GM19240 (cell line): ENCODE results near the gene KRT82.
"Not testable (repeated sequence)": the region's sequence is repeated elsewhere in the genome, so short reads cannot be mapped to it uniquely, and the experiment has no call there.

Source experiments
- DNase-seq: peaks from one replicate; pipeline ENCODE4 v3.0.0; 2011; ENCODE audit warnings: low spot score; ENCODE audit not compliant: insufficient read length

Gene KRT82

GRCh38 chr12:52405922-52406385, at the start of gene KRT82:
TSS of gene KRT82 (minus strand) at chr12:52406335. CDS start at chr12:52406277, 58 bp downstream.
- DNase-seq = no peak

GRCh38 chr12:52455821-52456220, 49.7 kb upstream of the KRT82 start:
- DNase-seq = no peak

GRCh38 chr12:52454411-52455201, 48.5 kb upstream of the KRT82 start:
- no peak for DNase-seq

GRCh38 chr12:52452101-52452500, 46.0 kb upstream of the KRT82 start, which contains the start of gene KRT6B:
TSS of gene KRT6B (minus strand) at chr12:52452146. CDS start at chr12:52452078, 68 bp downstream.
- no peak for DNase-seq

GRCh38 chr12:52448228-52448627, 42.1 kb upstream of the KRT82 start:
- no peak for DNase-seq

GRCh38 chr12:52447196-52447595, 41.1 kb upstream of the KRT82 start:
- not testable (repeated sequence) for DNase-seq

DNA sequence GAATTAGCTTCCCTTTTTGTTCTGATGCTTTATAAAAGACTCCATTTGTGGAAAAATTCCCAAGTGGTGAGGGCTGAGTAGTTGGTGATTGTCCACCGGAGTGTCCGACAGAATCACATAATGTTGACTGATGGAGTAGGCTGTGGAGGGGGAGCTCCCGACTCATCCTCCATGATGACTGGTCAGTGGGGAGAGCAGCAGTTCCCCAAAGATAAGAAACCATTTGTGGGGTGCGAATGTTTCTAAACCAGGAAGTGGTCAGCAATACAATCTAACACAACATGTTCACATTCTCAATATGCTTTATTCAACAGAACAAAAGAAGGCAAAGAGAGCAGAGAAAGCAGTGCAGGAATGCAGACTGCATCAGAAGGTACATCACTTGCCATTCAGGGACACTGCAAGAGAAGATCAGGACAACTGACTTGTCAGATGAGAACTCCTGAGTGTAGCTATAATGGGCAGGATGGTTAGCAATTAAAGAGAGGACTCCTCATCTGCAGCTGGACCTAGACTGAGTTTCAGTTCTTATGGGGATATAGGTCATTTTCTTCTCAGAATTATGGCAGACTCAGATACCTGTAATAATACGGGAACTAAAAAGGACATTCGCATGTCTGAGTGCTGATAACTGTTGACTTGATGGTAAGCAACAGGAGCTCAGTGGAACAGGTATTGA, 40.4 kb upstream of the KRT82 start:
- DNase-seq = no peak

DNA sequence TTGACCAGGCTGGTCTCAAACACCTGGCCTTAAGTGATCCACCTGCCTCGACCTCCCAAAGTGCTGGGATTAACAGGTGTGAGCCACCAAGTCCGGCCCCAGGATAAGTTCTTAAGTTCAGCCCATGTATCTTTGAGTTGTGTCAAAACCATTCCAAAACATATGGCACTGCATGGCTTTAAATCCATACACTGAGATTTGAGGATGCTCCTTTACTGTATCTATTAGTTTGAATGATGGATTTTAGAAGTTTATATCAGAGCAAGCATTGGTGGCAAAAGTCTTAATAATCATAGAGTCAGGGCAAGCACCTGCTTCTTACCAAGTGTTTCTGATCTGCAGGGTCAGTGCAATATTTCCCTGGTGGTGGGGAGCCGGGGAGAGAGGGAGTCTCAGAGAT, 39.7 kb upstream of the KRT82 start:
- no peak for DNase-seq

DNA sequence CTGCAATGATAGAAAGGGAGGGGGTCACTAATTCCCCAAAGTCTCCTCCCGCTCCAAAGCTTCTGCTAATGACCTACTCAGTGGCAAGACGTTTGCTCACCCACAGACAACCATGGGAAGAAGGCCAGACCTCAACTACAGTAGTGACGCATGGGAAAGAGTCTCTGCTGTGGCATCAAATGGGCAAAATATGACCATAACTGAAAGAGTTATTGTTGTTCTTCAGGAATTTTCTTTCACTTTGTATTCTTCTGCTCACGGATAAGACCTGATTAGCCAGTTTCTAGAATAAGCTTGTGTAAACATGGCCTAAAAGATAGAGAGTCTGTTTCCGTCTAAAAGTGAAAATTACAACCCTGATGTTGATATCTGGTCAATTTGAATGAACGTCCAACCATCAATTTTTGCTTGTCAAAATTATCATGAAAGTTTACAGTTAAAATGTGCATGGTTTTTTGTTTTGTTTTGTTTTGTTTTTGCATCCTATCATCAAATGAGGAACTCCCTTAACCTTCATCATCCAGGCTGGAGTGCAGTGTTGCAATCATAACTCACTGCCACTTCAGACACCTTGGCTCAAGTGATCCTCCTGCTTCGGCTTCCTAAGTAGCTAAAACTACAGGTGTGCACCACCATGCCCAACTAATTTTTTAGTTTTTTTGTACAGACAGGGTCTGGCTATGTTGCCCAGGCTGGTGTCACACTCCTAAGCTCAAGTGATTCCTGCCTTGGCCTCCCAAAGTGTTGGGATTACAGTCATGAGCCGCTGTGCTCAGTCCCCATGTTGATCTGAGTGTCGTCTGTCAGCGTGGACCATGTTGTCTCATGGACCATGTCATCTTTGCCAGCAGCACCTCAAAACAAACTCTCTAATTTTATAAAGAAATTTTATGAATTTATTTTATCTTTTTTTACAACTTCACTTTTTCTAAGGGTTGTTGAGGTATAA, 38.8 kb upstream of the KRT82 start:
- DNase-seq = no peak

- no peak for DNase-seq
Observed at GRCh38 chr12:52443966-52444365, 37.8 kb upstream of the KRT82 start.

DNA sequence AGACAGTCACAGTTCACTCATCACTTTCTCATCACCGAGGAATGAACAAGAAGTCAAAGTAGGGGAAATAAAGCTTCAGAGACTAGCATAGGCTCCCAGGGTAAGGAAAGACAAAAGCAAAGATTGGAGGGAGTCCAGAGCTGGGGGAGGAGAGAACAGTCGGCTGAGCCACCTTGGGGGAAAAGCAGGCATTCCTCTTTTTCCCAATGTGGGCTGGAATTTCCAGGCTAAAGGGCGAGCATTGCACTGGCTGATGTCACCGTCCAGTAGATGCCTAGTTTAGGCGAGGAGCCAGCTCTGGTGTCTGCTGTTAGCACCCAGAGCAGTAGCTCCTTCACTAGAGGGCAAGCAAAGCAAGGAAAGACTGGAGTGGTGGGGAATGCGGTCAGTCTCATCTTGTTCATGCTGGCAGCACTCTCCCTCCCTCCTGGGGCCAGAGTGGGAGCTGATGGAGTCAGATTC, 36.5 kb upstream of the KRT82 start:
- DNase-seq = no peak

- DNase-seq = no peak
Observed at GRCh38 chr12:52441320-52441911, 35.3 kb upstream of the KRT82 start.

GRCh38 chr12:52440821-52441319, 34.7 kb upstream of the KRT82 start:
- no peak for DNase-seq

GRCh38 chr12:52439845-52440244, 33.7 kb upstream of the KRT82 start:
- DNase-seq = no peak

GRCh38 chr12:52439420-52439819, 33.3 kb upstream of the KRT82 start:
- no peak for DNase-seq

DNA sequence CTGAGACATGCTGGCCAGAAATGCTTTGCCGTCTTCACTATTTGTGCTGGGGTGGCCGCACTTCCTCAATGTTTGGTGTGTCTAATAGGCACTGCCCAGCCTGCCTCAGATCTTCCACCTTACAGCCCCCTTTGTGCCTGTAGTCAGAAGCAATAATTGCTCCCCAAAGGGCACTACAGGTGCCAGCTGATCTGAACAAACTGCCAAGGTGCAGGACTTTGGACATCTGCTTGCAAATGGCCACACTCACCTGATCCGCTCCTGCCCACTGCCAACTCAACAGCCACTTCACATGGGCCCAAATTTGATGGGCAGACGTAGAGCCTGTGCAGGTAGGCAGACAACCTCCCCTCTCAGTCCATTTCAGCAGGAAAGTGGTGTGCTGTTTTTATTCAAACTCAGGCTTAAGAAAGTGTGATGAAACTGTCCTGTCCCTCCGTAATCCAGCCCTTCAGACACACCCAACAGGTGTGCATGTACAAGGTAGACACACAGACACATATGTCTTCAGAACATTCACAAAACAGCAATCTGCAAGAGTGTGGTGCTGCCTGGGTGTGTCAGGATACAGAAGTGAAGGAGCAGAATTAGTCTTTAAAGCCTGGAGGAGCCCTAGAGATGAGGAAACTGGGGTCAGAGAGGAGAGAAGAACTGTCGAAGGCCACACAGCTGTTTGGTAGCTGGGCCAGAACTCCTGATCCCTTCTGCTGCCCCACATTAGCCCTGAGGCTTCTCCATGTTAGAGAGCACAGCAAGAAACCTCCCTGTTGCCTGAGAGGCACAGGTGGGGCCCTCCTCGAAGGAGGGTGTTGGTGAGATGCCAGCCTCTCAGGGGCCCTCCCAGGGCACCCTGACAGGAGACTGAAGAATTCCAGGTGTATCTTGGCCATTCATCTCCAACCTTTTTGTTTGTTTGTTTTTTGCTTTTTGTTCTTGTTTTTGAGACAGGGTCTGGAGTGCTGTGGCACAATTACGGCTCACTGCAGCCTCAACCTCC, 32.5 kb upstream of the KRT82 start:
- no peak for DNase-seq

DNA sequence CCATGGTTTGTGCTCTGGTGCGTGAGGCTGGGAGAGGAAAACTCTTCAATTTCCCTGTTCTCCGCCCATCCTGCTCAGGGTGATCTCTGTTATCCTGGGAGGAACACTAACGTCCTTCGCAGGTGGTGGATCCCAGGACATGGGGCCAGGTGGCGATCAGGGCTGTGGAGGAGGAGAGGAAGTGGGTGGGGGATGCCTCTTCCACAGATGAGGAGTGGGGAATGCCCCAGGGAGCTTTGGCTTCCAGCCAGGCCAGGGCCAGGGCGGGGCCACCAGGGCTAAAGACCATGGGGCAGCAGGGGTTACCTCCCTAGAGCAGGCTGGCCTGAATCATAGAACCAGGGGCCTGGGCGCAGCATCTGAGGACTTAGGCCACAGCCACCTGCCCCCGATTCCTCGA, 31.4 kb upstream of the KRT82 start:
- DNase-seq = no peak

- no peak for DNase-seq
Observed at GRCh38 chr12:52436828-52437474, 30.8 kb upstream of the KRT82 start.
